GM19438 (cell line): ENCODE data around the gene AMBRA1.

Experiments used
- ATAC-seq: cut with Tn5 transposase; IDR thresholded peaks from one replicate; pipeline ENCODE4 v1.9.1; 2021; ENCODE audit warnings: low read depth; ENCODE audit not compliant: unreplicated experiment

The AMBRA1 gene

GRCh38 chr11:46480909-46481308 is 112.9 kb downstream of the AMBRA1 start:
- no peak for ATAC-seq

- no peak for ATAC-seq
Measured at GRCh38 chr11:46480166-46480726, 113.6 kb downstream of the AMBRA1 start.

GRCh38 chr11:46479601-46480000 is 114.2 kb downstream of the AMBRA1 start:
- no peak for ATAC-seq

GRCh38 chr11:46478196-46478595 is 115.6 kb downstream of the AMBRA1 start:
- ATAC-seq, result no peak

- no peak for ATAC-seq
Measured at GRCh38 chr11:46477136-46477535, 116.7 kb downstream of the AMBRA1 start.

- ATAC-seq, result no peak
Measured at GRCh38 chr11:46475926-46476545, 117.8 kb downstream of the AMBRA1 start.

- no peak for ATAC-seq
Measured at GRCh38 chr11:46475051-46475925, 118.5 kb downstream of the AMBRA1 start.

GRCh38 chr11:46472662-46472994 is 121.2 kb downstream of the AMBRA1 start:
- no peak for ATAC-seq

GRCh38 chr11:46471943-46472661 is 121.7 kb downstream of the AMBRA1 start:
- ATAC-seq, result no peak

- no peak for ATAC-seq
Measured at GRCh38 chr11:46469926-46470325, 123.9 kb downstream of the AMBRA1 start.

GRCh38 chr11:46465683-46466082 is 128.1 kb downstream of the AMBRA1 start:
- ATAC-seq, result no peak

GRCh38 chr11:46463701-46464421 is 130.0 kb downstream of the AMBRA1 start:
- no peak for ATAC-seq

GRCh38 chr11:46461461-46461927 is 132.3 kb downstream of the AMBRA1 start:
- no peak for ATAC-seq

- ATAC-seq, result no peak
Measured at GRCh38 chr11:46458491-46458890, 135.3 kb downstream of the AMBRA1 start.

- ATAC-seq, result no peak
Measured at GRCh38 chr11:46457659-46458424, 136.0 kb downstream of the AMBRA1 start.

GRCh38 chr11:46457021-46457420 is 136.8 kb downstream of the AMBRA1 start:
- no peak for ATAC-seq

GRCh38 chr11:46456269-46457001 is 137.4 kb downstream of the AMBRA1 start:
- ATAC-seq, result no peak

GRCh38 chr11:46455834-46456233 is 138.0 kb downstream of the AMBRA1 start:
- no peak for ATAC-seq

- ATAC-seq, result no peak
Measured at GRCh38 chr11:46452918-46453517, 140.8 kb downstream of the AMBRA1 start.
